Measurements from ENCODE around the gene SPAG9. TPM values are rescaled to one million over a fixed set of nuclear protein-coding genes. Genes with fewer than 3 reads are reported as not detected.
A peak's percentile ranks its signal among the peaks of the same experiment; 100 is the strongest.

The SPAG9 gene
- total RNA-seq, 4 donors from 2014 or later, result 81.2 to 99.9 (median 89.9) TPM

DNA sequence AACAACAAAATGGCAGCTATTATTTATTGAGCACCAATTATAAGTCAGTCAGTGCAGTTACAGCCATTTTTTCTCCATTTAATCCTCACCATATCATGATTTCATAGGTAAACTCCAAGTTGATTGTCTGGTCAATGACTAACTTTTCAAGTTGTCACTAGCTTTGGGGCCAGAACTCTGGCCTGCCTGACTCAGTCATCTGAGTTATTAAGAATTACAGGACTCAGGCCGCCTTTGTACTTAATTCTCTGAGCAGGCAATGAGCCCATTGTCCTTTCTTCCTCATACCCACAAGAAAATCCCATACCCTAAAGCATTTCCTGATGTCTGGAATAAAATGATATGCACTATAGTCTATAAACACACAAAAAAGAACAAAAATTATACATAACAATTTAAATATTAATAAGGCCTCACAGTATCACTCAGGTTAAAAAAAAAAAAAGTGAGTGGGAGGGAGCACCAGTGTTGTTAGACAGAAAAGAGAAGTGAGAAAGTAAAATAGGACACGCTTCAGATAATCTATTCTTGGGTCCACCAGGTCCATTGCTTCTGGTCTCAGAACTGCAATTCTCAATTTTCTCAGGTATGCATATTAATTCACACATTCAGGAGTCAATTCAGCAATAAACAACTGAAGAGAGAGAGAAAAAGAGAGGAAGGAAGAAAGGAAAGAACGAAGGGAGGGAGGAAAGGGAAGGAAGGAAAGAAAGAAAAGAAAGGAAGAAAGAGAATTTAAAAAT lies 70.2 kb downstream of the SPAG9 start:
- H3K9me3 ChIP-seq, result no peaks in the 10 kb centered on the region
- H3K4me3 ChIP-seq, result no peak overlapping the region
- H3K27me3 ChIP-seq, result no peaks in the 10 kb centered on the region
- no peaks in the 10 kb centered on the region for H3K36me3 ChIP-seq
- no peak for DNase-seq (ENCODE audit: extremely low spot score)
- 87% methylated on average over 3 of the region's 3 CpGs for WGBS
- intact Hi-C loops (cut with DNase I), result no loop called here
- no peak for TF ChIP-seq EP300 (IDR thresholded peaks at IDR 0.05)
- TF ChIP-seq, protein P1, sequence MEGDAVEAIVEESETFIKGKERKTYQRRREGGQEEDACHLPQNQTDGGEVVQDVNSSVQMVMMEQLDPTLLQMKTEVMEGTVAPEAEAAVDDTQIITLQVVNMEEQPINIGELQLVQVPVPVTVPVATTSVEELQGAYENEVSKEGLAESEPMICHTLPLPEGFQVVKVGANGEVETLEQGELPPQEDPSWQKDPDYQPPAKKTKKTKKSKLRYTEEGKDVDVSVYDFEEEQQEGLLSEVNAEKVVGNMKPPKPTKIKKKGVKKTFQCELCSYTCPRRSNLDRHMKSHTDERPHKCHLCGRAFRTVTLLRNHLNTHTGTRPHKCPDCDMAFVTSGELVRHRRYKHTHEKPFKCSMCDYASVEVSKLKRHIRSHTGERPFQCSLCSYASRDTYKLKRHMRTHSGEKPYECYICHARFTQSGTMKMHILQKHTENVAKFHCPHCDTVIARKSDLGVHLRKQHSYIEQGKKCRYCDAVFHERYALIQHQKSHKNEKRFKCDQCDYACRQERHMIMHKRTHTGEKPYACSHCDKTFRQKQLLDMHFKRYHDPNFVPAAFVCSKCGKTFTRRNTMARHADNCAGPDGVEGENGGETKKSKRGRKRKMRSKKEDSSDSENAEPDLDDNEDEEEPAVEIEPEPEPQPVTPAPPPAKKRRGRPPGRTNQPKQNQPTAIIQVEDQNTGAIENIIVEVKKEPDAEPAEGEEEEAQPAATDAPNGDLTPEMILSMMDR (IDR thresholded peaks at IDR 0.05), result no peak
- TF ChIP-seq POLR2A (IDR thresholded peaks at IDR 0.05; ENCODE audit: low read depth), result no peak
- TF ChIP-seq POLR2AphosphoS5 (IDR thresholded peaks at IDR 0.05), result no peak
- H3K4me1 ChIP-seq, result peaks cover 0 to 38% (median 26%) of the 10 kb centered on the region in 4 donors
- no peak overlapping the region for H3K27ac ChIP-seq (replicated peaks in 1 of 4)

DNA sequence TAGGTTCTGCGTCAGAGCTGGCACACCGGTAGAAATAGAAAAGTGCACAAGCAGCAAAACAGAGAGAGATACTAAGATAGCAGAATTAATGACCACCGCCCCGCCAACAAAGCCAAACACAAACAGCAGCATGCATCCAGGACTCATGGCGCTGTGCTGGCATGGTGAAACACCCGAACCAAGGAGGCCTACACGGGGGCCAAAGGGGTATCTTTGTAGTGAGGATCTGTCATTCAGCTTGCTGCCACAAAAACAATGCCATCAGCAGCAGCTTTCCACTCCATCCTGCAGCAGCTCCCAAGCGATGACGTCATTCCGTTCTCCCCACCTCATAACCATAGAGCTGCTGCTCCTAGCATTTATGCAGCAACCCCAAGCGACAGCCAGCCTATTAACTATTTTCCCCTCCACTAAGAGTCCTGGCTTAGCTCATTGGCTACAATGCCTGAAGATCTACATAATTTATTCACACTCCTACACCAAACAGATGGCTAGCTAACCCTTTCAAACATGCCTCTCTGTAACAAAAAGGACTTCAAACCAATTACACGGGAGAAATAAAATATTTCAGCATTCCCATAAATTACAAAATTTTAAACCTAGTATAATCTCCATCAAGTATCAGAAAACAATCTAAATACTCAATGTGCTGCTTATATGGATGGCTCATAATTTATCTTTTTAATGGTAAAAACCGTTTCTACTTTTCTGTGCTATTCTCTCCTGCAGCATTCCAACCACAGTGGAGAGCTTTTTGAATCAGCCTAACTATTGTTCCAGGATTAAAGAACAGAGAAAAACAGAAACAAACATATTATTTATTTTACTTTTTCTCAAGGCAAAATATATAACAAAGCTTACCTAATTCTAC lies 73.9 kb downstream of the SPAG9 start:
- peak overlapping the region; percentile 30 to 38 (median 32) for H3K4me3 ChIP-seq
- H3K27me3 ChIP-seq, result no peaks in the 10 kb centered on the region
- TF ChIP-seq POLR2AphosphoS5 (IDR thresholded peaks at IDR 0.05), result peak; percentile 55 to 60
- TF ChIP-seq, protein P1 (IDR thresholded peaks at IDR 0.05), result no peak
- TF ChIP-seq POLR2A (IDR thresholded peaks at IDR 0.05; ENCODE audit: low read depth), result no peak
- no peak for TF ChIP-seq EP300 (IDR thresholded peaks at IDR 0.05)
- intact Hi-C loops (cut with DNase I), result no loop called here
- peak; percentile 93 for DNase-seq (ENCODE audit: extremely low spot score)
- no peaks in the 10 kb centered on the region for H3K36me3 ChIP-seq
- 35% methylated on average over 13 of the region's 13 CpGs for WGBS
- peaks cover 0 to 42% (median 30%) of the 10 kb centered on the region in 4 donors for H3K4me1 ChIP-seq
- peak overlapping the region in 2 of 4 donors; percentile 37 to 49 for H3K27ac ChIP-seq (replicated peaks in 1 of 4)
- H3K9me3 ChIP-seq, result no peaks in the 10 kb centered on the region

DNA sequence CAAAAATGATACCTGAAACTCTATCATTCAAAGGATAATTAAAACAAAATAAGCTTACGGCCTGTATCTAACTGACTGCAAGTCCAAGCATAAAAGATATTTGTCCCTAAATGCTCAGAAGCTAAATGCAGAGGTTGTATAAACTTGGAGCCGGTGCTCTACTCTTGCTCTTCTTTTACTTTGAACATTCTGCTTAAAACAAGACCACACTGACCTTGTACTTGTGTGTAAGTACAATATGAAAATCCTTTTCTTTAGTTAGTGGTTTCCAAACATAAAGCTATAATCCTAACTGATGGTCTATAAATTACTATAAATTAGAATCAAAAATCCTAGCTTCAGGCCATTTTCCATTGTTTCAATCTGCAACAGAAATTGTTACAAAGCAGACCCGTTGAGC lies 74.6 kb downstream of the SPAG9 start:
- TF ChIP-seq POLR2A (IDR thresholded peaks at IDR 0.05; ENCODE audit: low read depth) (no peak), POLR2AphosphoS5 (IDR thresholded peaks at IDR 0.05) (no peak), EP300 (IDR thresholded peaks at IDR 0.05) (no peak)
- TF ChIP-seq, protein P1 (IDR thresholded peaks at IDR 0.05), result no peak
- Histone ChIP-seq H3K4me3 (peak overlapping the region; percentile 30 to 38 (median 32)), H3K36me3 (no peaks in the 10 kb centered on the region), H3K27ac (replicated peaks in 1 of 4) (peak overlapping the region in 2 of 4 donors; percentile 37 to 49), H3K9me3 (no peaks in the 10 kb centered on the region), H3K4me1 (peaks cover 0 to 40% (median 28%) of the 10 kb centered on the region in 4 donors), H3K27me3 (no peaks in the 10 kb centered on the region)
- WGBS, result 49% methylated on average over 3 of the region's 3 CpGs
- intact Hi-C loops (cut with DNase I), result no loop called here
- no peak for DNase-seq (ENCODE audit: extremely low spot score)

DNA sequence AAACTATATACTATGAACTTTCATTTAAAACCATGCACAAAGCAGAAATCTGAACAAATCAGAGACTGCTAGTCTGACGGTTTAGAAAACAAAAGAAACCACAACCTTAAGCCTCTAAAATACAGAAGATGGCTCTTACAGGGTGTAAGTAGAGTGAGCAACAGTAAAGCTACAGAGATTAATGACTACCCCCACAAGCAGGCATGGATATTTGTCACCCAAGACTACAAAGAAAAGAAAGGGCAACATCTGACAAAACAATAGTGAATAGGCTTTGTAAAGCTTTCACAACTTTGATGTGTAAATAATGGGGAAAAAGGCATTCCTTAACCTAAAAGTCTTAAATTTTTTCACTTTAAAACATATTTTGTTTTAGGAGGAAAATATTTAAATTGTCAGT lies 75.0 kb downstream of the SPAG9 start:
- Histone ChIP-seq H3K4me1 (peaks cover 0 to 40% (median 26%) of the 10 kb centered on the region in 4 donors), H3K27me3 (no peaks in the 10 kb centered on the region), H3K27ac (replicated peaks in 1 of 4) (peak overlapping the region in 1 of 4 donors; percentile 49), H3K9me3 (no peaks in the 10 kb centered on the region), H3K36me3 (no peaks in the 10 kb centered on the region), H3K4me3 (no peak overlapping the region)
- TF ChIP-seq POLR2AphosphoS5 (IDR thresholded peaks at IDR 0.05), result no peak
- TF ChIP-seq, protein P1 (IDR thresholded peaks at IDR 0.05), result no peak
- no peak for TF ChIP-seq POLR2A (IDR thresholded peaks at IDR 0.05; ENCODE audit: low read depth)
- TF ChIP-seq EP300 (IDR thresholded peaks at IDR 0.05), result no peak
- no peak for DNase-seq (ENCODE audit: extremely low spot score)
- 59% methylated on average over 1 of the region's 1 CpG for WGBS
- intact Hi-C loops (cut with DNase I), result no loop called here
